Muscle layer of duodenum (tissue), 2 donors: ENCODE data around the gene RPS6KA3.
A peak's percentile ranks its signal among the peaks of the same experiment; 100 is the strongest.
"Not testable (repeated sequence)": the region's sequence is repeated elsewhere in the genome, so short reads cannot be mapped to it uniquely, and the experiment has no call there.

Experiments
- H3K27ac ChIP-seq: one replicate; pipeline ENCODE4 v1.7.0; 2013; ENCODE audit warnings: mild to moderate bottlenecking, low read length
- H3K27me3 ChIP-seq: one replicate; pipeline ENCODE4 v1.7.0; 2013; ENCODE audit warnings: low read depth, mild to moderate bottlenecking, control low read depth, low read length
- H3K36me3 ChIP-seq, 2 donors: one replicate each; pipeline ENCODE4 v1.7.0; 2013; ENCODE audit warnings: low read length in 2 of 2, control low read depth in 1 of 2, mild to moderate bottlenecking in 1 of 2; ENCODE audit not compliant: insufficient read depth in 2 of 2, control insufficient read depth in 1 of 2
- H3K4me1 ChIP-seq, 2 donors: one replicate each; pipeline ENCODE4 v1.7.0; 2013; ENCODE audit warnings: low read length in 2 of 2, mild to moderate bottlenecking in 2 of 2, control low read depth in 1 of 2, moderate library complexity in 1 of 2; ENCODE audit not compliant: insufficient read depth in 2 of 2, control insufficient read depth in 1 of 2
- H3K4me3 ChIP-seq, 2 donors: one replicate each; pipeline ENCODE4 v1.7.0; 2013; ENCODE audit warnings: low read length in 2 of 2, low read depth in 1 of 2, mild to moderate bottlenecking in 1 of 2
- H3K9me3 ChIP-seq, 2 donors: one replicate each; pipeline ENCODE4 v1.7.0; 2013; ENCODE audit warnings: low read length in 2 of 2, control low read depth in 1 of 2, mild to moderate bottlenecking in 1 of 2; ENCODE audit not compliant: control insufficient read depth in 1 of 2
- donor health status: healthy.

Gene RPS6KA3

GRCh38 chrX:20263474-20263873 is 3.2 kb downstream of the RPS6KA3 start:
- H3K27me3 ChIP-seq: no peaks in the 10 kb centered on the region
- H3K27ac ChIP-seq: peak overlapping the region; percentile 94
- H3K36me3 ChIP-seq: no peaks in the 10 kb centered on the region
- H3K4me1 ChIP-seq: peaks cover 6 to 12% of the 10 kb centered on the region in 2 donors
- H3K9me3 ChIP-seq: no peaks in the 10 kb centered on the region
- H3K4me3 ChIP-seq: no peak overlapping the region

- H3K4me1 ChIP-seq: peaks cover 6 to 12% of the 10 kb centered on the region in 2 donors
- H3K36me3 ChIP-seq: no peaks in the 10 kb centered on the region
- no peaks in the 10 kb centered on the region for H3K27me3 ChIP-seq
- no peak overlapping the region for H3K4me3 ChIP-seq
- H3K27ac ChIP-seq: no peak overlapping the region
- H3K9me3 ChIP-seq: no peaks in the 10 kb centered on the region
Observed at GRCh38 chrX:20260885-20261284, 5.8 kb downstream of the RPS6KA3 start.

GRCh38 chrX:20254712-20255299 is 11.9 kb downstream of the RPS6KA3 start:
- Histone ChIP-seq H3K36me3 (no peaks in the 10 kb centered on the region), H3K4me3 (no peak overlapping the region), H3K27ac (no peak overlapping the region), H3K9me3 (no peaks in the 10 kb centered on the region), H3K4me1 (peaks cover 2 to 3% of the 10 kb centered on the region in 2 donors), H3K27me3 (no peaks in the 10 kb centered on the region)

- Histone ChIP-seq H3K4me3 (no peak overlapping the region), H3K27me3 (no peaks in the 10 kb centered on the region), H3K4me1 (peaks cover 0 to 3% of the 10 kb centered on the region in 2 donors), H3K27ac (no peak overlapping the region), H3K36me3 (no peaks in the 10 kb centered on the region), H3K9me3 (no peaks in the 10 kb centered on the region)
Observed at GRCh38 chrX:20253232-20253543, 13.5 kb downstream of the RPS6KA3 start.

- peaks cover 0 to 3% of the 10 kb centered on the region in 2 donors for H3K4me1 ChIP-seq
- H3K36me3 ChIP-seq: no peaks in the 10 kb centered on the region
- H3K27ac ChIP-seq: no peak overlapping the region
- no peaks in the 10 kb centered on the region for H3K9me3 ChIP-seq
- H3K27me3 ChIP-seq: no peaks in the 10 kb centered on the region
- H3K4me3 ChIP-seq: no peak overlapping the region
Observed at GRCh38 chrX:20252381-20253231, 14.1 kb downstream of the RPS6KA3 start.

GRCh38 chrX:20251691-20252090 is 15.0 kb downstream of the RPS6KA3 start:
- no peaks in the 10 kb centered on the region for H3K36me3 ChIP-seq
- no peak overlapping the region for H3K27ac ChIP-seq
- H3K27me3 ChIP-seq: no peaks in the 10 kb centered on the region
- no peak overlapping the region for H3K4me3 ChIP-seq
- H3K4me1 ChIP-seq: peaks cover 0 to 3% of the 10 kb centered on the region in 2 donors
- no peaks in the 10 kb centered on the region for H3K9me3 ChIP-seq

- H3K4me1 ChIP-seq, H3K36me3 ChIP-seq, H3K27ac ChIP-seq, H3K27me3 ChIP-seq, H3K4me3 ChIP-seq, H3K9me3 ChIP-seq: not testable (repeated sequence)
Observed at GRCh38 chrX:20250146-20250545, 16.6 kb downstream of the RPS6KA3 start.

GRCh38 chrX:20248592-20249192 is 18.0 kb downstream of the RPS6KA3 start:
- Histone ChIP-seq H3K9me3 (no peaks in the 10 kb centered on the region), H3K27me3 (no peaks in the 10 kb centered on the region), H3K36me3 (no peaks in the 10 kb centered on the region), H3K27ac (no peak overlapping the region), H3K4me1 (peaks cover 0 to 3% of the 10 kb centered on the region in 2 donors), H3K4me3 (no peak overlapping the region)

GRCh38 chrX:20244931-20245330 is 21.8 kb downstream of the RPS6KA3 start:
- H3K36me3 ChIP-seq: no peaks in the 10 kb centered on the region
- H3K4me1 ChIP-seq: no peaks in the 10 kb centered on the region
- H3K27me3 ChIP-seq: no peaks in the 10 kb centered on the region
- H3K27ac ChIP-seq: no peak overlapping the region
- no peak overlapping the region for H3K4me3 ChIP-seq
- no peaks in the 10 kb centered on the region for H3K9me3 ChIP-seq

- no peaks in the 10 kb centered on the region for H3K9me3 ChIP-seq
- H3K4me1 ChIP-seq: no peaks in the 10 kb centered on the region
Observed at GRCh38 chrX:20240201-20240600, 26.5 kb downstream of the RPS6KA3 start.

GRCh38 chrX:20237864-20238263 is 28.8 kb downstream of the RPS6KA3 start:
- Histone ChIP-seq H3K4me1 (no peaks in the 10 kb centered on the region), H3K9me3 (no peaks in the 10 kb centered on the region), H3K27ac (no peak overlapping the region), H3K36me3 (no peaks in the 10 kb centered on the region), H3K27me3 (no peaks in the 10 kb centered on the region), H3K4me3 (no peak overlapping the region)

More at GRCh38 chrX:20240201-20240600, 26.5 kb downstream of the RPS6KA3 start:
- H3K36me3 ChIP-seq: no peaks in the 10 kb centered on the region
- H3K27ac ChIP-seq: no peak overlapping the region
- H3K4me3 ChIP-seq: no peak overlapping the region
- no peaks in the 10 kb centered on the region for H3K27me3 ChIP-seq
